NOMO-1 treated with dmso at 0.1 percent for 144 hours (cell line): ENCODE results near the gene FAM20C.

Source experiments
- DNase-seq: peaks from one replicate; lab custom pipeline; 2025; ENCODE audit not compliant: unreplicated experiment; lab: John Stamatoyannopoulos, UW

FAM20C gene

DNA sequence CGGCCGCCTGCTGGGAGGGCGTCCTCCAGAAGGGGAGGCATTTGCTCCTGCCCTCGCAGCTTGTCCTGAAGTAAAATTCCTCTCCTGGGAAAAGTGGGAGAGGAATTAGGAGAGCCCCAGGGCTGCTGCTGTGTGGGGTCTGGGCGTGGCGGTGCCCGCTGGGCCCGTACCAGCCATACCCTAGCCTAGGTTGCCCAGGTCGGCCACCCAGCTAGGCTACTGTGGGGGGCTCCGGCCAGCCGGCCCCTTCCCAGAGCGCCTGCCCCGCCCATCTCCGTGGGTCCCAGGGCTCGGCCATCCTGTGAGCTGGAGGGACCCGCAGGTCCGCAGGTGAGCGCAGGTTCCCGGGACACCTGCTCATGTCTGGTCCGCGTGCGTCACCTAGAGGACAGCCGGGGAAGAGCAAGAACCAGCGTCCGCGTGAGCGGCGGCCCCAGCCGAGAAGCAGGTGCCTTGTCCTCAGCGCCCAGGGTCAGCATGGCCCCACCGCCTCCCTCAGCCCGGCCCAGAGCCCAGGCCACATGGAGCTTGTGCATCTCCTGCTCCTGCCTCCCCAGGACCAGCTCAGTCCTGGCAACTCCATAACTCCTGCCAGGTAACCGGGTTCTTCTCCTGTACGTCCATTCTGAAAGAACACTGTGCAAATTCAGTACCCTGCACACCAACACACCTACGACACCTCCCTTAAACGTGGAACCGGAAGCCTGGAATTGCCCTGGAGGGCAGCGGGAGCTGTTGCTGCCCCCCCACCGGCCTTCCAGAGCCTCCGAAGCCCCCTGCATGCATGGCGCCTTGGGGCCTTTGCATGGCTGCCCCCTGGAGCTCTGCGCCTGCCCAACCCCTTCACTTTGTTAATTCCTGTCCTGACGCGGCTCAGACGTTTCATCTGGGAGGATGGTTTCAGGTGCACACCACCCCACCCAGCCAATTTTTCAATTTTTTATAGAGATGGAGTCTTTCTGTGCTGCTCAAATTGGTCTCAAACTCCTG lies 74.8 kb downstream of the FAM20C start:
- no peak for DNase-seq

DNA sequence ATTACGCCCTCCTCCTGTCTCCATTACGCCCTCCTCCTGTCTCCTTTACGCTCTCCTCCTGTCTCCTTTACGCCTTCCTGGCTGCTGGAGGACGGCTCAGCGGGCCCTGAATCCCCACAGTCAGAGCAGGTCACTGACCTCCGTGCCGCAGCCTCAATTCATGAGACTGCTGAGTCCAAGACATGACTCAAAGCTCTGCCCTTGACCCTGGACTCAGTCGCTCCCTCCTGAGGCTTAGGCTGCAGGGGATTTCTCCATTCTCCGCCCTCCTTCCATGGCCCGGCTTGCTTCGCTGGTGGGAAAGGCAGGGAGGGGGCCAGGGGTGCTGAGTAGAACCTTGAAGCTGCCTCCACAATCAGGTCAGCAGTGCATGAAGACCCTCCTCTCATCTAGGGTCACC lies 76.6 kb downstream of the FAM20C start:
- no peak for DNase-seq

DNA sequence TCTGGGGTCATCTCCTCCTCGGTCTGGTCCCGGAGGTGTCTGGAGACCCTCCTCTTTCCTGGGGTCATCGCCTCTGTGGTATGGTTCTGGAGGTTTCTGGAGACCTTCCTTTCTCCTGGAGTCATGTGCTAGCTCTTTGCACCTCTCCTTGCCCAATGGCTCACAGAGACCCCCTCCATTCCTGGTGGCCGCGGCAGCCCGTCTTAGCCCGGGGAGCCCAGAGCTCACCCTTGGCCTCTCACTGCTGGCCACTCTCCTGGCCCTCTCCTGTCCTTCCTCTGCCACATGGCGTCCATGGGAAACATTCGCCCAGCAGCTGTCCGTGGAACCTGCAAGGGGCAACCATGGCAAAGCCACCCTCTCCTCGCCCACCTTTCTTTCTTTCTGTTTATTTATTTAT lies 77.3 kb downstream of the FAM20C start:
- DNase-seq: no peak

DNA sequence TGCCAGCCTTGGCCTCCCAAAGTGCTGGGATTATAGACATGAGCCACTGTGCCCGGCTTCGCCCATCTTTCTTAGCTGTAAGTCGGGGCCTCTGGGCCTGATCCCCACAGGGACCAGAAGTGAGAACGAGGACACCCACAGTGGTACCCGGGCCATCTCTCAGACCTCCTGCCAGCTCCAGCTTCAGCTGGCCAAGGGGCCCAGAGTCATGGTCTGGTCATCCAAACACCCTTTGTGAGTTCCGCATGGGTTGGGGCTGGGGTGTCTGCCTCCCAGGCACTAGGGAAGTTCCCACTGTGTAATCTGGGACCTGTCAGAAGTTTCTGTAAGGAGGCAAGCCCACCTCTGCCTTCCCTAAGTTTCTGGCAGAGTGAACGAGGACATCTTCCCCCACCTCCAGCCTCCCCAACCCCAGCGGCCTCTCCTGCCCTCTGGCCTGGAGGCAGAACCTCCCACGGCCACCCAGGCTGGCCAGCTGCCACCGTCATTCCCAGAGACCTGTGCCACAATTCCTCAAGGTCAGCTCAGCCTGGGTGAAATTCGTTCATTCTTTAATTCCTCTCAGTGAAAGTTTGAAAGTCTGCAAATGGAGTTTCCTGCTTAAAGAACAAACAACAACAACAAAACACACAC lies 78.1 kb downstream of the FAM20C start:
- DNase-seq: no peak

DNA sequence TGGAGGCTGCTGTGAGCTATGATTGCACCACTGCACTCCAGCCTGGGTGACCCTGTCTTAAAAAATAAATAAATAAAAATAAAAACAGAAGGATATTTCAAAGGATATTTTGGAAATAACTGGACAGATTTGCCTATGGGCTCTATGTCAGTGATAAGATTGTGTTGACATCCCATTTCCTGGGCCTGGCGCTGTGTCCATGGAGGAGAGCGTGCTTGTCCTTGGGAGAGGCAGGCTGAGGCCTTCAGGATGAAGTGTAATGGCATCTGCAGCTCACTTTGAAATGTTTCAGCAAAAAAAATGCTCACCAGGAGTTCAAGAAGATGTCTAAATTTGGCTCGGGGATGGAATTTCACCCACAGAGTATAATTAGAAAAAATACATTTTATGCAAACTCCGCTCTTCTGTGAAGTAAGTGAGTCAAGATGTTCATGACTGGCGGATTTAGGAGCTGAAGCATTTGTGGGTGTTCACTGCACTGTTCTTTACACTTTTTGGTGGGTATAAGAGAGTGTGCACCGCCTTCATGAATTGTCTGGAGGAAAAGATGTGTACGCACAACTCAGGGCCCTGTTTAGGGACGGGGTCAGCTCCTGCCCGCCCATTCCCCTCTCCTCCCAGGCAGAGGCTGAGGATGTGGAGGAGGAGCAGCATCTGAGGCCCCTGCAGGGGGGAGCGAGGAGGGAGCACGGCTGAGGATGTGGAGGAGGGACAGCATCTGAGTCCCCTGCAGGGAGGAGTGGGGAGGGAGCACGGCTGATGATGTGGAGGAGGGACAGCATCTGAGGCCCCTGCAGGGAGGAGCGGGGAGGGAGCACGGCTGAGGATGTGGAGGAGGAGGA lies 79.1 kb downstream of the FAM20C start:
- no peak for DNase-seq

DNA sequence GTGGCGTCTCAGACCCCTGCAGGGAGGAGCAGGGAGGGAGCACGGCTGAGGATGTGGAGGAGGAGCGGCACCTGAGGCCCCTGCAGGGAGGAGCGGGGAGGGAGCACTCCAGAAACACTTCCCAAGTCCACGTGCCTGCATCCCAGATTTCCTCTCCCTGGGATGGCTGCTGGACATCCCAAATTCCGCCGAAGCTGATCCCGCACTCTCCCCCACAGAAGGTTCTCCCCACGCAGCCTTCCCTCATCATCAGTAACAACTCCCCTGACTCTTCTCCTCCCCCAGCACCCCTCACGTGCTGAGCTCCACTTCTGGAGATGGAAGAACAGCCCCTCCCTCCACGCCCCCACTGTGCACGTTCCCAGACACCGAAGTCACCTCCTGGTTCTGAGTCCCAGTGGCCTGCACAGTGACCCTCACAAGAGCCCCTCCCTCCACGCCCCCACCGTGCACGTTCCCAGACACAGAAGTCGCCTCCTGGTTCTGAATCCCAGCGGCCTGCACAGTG lies 79.8 kb downstream of the FAM20C start:
- DNase-seq: no peak

DNA sequence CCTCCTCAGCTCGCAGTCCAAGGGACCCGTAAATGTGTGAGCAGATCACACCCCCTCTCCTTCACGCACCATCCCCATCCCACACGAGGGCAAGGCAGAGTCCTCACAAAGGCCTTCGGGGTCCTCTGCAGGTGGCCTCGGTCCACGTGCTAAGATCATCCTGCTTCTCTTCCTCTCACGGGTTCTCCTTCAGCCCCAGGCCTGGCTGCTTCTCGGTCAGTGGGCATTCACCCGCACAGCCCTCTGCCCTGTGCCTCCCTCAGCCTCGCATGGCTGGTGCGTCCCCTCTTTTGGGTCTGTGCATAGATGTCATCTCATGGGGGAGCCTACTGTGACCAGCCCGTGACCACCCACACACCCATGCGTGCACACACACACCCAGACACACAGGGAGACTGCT lies 80.3 kb downstream of the FAM20C start:
- DNase-seq: no peak

DNA sequence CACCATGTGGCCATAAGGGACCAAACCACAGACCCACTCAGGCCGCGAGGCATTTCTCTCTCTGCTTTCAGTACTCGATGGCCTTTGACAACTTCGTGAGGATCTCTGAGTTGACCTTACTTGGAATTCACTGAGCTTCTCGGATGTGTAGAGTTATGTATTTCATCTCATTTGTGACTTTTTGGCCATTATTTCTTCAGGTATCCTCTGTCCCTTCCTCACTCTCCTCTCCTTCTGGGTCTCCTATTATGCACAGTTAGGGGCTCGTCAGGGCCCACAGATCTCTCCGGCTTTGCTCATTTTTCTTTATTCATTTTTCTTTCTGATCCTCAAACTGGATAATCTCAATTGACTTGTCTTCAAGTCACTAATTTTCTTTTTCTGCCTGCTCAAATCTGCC lies 81.0 kb downstream of the FAM20C start:
- no peak for DNase-seq

DNA sequence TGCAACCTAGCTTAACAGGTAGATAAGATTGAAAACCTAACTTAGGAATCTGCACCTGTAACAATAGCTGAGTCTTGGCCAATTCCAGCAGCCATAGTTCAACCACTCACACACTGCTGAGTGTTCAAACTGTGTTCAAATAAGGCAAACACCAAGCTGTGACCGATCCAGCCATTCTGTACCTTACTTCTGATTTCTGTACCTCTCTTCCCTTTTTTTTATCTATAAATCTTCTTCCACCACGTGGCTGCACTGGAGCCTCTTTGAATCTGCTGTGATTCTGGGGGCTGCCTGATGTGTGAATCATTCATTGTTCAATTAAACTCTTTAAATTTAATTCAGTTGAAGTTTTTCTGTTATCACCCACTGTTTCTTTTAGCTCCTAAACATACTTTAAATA lies 81.9 kb downstream of the FAM20C start:
- DNase-seq: no peak

DNA sequence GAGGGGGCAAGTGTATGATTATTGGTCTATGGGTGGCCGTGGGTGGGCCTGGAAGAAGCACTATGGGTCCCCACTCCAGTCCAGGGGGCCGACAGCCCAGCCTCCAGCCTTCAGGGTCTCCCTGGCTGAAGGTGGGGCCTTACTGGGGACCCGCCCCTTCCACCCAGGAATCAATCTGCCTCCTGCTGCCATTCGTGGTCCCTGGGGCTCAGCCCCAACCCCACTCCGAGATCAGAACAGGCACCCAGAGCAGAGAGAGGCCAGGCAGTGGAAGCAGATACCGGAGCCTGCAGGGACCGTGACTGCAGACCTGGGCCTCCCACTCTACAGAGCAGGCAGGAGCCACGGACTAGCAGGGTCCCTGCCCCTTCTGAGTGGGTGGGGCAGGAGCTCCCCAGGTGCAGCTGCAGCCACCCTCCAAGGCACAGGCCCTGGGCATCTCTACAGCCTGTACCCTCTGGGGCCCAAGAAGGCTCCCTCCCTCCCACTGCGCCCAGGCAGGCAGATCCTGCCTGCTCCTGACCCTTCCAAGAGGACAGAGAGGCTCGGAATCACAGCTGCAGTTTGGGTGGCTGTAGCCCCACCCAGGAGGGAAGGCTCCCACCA lies 84.0 kb downstream of the FAM20C start:
- no peak for DNase-seq

DNA sequence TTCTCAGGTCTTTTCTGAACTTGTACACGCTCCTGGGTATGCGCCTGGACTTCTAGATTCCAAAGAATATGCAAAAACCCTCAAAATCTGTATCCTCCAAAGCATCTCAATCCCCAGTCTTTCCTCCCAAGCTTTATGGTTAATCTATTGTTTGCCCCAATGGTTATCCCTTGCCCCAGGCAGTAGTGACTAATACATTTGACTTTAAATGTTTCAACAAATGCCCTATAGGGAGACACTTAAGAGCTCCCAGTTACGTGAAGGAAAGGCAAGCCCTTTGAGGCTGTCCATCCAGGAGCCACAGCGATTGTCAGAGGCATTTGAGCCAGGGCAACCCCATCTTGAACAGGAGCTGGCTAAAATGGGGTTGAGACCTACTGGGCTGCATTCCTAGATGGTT lies 84.9 kb downstream of the FAM20C start:
- DNase-seq: no peak

DNA sequence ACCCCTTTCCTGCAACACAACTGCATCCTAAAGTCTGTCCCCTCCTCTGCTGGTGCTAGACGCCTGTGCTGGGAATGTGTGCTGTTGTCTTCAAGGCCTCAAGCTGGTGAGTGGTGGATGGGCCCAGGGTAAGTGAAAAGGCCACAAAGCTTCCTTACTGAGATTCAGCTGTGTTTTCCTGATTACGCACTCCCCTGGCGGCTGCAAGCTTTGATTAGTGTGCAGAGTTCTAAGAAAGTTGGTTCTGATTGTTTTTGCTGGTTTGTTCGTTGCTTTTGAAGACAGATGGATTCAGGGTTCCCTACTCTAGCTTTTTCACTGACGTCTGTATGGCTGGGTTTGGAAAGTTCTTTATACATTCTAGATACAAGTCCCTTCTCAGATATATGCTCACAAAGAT lies 85.7 kb downstream of the FAM20C start:
- no peak for DNase-seq

DNA sequence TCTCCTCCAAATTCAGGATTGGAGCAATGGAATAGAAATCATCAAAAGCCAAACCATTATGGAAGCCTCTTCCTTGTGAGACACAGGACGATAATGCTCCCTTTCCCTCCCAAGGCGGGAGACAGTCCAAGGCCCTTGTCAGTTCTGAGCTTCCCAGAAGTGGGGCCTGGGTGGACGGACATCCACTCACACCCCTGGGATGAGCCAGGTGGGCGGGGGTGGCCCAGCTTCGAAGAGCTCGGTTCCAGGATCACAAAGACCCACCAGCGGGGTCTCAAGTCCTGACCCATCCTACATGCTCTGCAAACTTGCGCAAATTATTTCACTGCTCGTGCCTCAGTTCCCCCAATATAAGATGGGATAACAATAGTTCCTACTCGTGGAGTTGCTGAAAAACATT lies 87.5 kb downstream of the FAM20C start:
- no peak for DNase-seq

DNA sequence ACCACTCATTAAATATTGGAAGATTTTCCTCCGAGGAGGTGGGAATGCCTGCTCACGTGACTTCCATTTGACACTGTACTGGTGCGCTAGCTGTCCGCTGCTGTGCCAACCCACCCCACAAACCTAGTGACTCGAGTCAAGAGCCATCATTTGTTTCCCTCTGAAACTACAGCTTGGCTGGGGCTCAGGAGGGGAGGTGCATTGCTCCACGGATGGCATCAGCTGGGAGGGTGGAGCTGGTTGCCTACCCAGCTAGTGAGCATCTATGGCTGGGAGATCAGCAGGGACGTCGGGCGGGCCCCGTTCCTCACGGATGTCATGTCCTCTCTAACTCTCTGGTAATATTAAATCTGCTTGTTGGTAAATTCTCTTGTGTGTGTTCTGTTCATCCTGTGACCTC lies 88.1 kb downstream of the FAM20C start:
- no peak for DNase-seq

DNA sequence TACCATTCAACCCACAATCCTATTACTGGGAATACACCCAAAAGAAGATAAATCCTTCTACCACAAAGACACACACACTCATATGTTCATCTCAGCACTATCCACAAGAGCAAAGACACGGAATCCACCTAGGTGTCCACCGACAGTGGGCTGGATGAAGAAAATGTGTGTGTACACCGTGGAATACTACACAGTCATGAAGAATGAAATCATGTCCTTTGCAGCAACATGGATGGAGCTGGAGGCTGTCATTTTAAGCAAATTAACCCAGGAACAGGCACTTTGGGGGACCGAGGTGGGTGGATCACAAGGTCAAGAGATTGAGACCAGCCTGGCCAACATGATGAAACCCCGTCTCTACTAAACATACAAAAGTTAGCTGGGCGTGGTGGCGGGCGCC lies 89.3 kb downstream of the FAM20C start:
- DNase-seq: no peak

DNA sequence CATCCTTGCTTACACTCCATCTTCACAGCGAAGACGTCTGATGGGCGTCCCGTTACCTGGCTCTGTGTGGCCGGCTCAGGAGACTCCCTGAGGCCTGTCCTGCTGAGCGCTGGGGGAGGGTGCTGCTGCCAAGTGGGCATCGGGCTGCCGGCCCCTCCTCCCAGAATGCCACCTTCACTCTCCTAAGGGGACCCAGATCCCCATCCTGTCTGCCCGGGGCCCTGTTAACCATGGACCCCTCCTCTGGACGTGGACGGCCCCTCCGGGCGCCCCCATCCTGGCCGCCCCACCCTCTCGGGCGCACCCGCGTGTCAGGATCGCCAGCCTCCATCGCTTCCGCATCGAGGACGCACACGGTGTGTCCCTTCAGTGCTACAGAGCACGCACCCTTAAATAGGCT lies 90.2 kb downstream of the FAM20C start:
- DNase-seq: no peak

DNA sequence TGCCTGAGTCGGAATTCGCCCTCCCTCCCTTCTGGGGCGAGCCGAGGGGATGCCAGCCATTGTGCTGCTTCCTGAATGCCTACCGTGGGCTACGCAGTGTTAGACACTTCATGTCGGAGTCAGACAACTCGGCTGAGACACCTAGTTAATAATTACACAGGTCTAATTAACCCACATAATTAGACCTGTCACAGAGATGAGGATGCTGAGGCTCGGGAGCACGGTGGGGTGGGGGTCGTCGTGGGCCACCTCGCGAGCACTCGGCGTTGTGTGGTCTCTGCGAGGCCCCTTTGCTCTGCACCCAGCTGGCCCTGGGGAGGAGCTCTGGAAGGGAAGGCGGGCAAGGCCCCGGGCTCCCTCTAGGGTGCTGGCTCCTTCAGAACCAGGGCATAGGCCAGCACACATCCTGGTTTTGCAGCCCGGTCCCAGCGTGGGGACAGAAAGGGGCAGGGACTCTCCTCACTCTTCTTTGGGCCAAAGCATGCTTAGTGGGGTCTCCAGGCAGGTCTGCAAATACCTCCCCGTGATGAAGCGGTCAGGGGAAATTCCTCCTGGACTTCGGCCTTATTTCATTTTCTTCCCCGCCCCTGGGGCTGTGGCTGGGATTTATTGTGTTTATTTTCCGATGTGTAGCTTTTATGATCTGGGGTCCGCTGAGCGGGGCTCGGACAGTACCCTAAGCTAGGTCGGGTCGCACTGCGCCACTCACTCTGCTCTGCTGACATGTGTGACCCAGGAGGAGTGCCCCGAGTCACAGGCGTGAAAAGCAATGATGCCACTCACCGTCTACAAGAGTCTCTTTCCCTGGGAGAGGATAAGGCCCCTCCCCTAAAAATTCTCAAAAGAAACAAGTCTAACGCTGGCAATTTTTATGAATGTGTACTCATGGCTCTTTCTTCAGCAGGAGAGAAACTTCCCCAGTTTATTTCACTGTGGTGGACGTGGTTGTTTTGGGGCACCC lies 92.7 kb downstream of the FAM20C start:
- no peak for DNase-seq

DNA sequence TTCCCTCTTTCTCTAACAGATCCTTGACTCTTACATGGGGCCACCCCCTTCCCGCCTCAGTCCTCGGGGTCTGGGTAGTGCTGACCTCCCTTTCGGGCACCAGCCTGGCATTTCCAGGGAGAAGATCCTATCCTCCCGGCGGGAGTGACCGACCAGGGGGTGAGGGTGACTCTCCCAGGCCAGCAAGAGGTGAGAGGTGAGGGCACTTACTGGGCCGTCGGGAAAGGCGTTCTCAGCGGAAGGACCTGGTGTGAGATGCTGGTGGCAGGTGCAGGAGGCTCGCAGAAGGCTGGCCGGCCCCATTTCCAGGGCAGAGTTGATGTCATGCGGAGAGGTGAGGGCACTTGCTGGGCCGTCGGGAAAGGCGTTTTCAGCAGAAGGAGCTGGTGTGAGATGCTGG lies 93.4 kb downstream of the FAM20C start:
- DNase-seq: no peak

DNA sequence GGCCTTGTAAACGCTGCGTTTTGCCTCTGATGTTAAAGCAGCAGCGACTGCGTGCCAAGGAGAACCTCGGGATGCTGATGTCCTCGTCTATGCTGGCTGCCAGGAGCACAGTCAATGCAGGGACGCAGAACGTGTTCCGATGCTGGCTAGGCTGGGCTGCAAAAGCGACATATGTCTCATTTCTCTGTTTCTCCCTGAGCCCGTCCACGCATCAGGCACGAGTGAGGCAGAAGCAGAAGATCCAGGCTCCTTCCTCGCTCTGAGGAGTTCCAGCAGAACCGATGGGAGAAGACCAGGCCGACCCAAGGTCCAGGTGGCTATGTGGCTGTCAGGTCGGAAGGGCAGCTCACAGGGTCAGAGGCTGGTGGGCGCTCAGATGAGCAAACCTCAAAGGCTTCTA lies 93.9 kb downstream of the FAM20C start:
- no peak for DNase-seq

DNA sequence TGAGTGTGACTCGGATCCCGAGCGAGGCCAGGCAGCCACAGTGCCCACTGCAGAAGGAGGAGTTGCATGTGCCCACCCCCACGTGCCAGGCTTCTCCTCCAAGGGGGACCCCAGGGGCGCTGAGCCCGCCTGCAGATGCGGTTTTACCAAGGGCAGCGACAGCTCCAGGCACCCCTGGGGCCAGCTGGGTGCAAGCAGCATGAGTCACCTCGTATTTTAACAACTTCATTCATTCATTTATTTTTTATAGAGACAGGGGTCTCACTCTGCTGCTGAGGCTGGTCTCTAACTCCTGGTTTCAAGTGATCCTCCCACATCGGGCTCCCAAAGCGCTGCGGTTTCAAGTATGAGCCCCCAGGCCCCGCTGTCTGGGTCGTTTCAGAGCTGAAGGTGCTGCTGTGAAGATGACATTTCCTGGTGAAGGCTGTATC lies 96.3 kb downstream of the FAM20C start:
- DNase-seq: no peak
